Breast epithelium (tissue), 3 donors: ENCODE measurements around the gene NPIPB2.

Experiments used
- CTCF ChIP-seq, 3 donors: fragments of 450-650 bp; IDR thresholded peaks; one replicate each; pipeline ENCODE4 v1.5.1; 2016 to 2017; ENCODE audit warnings: antibody characterized with exemption in 3 of 3, mild to moderate bottlenecking in 3 of 3, moderate library complexity in 3 of 3
- POLR2A ChIP-seq: fragments of 450-650 bp; IDR thresholded peaks from one replicate; pipeline ENCODE4 v1.6.1; 2016; ENCODE audit warnings: antibody characterized with exemption, mild to moderate bottlenecking, moderate library complexity
- POLR2AphosphoS5 ChIP-seq, 3 donors: sonication (generic); formaldehyde crosslinking; IDR thresholded peaks; one replicate each; pipeline ENCODE4 v1.6.1; 2017; ENCODE audit warnings: antibody characterized with exemption in 3 of 3

GRCh38 chr16:11893571-11893970 is 48.3 kb downstream of the NPIPB2 start:
- no peak for TF ChIP-seq POLR2AphosphoS5 (IDR thresholded peaks at IDR 0.05)
- TF ChIP-seq POLR2A = no peak
- TF ChIP-seq CTCF (IDR thresholded peaks at IDR 0.05) = no peak
